Lower lobe of right lung (tissue), 2 donors: Measurements from ENCODE around the gene CARF. TPM values are rescaled to one million over a fixed set of nuclear protein-coding genes. Genes with fewer than 3 reads are reported as not detected.

Experiments
- ATAC-seq, 2 donors: fragments of 200-7000 bp; cut with Tn5 transposase; one replicate each; pipeline ENCODE4 v1.9.1; 2020 to 2022; ENCODE audit warnings: mild to moderate bottlenecking in 2 of 2, moderate library complexity in 2 of 2
- DNase-seq: peaks from one replicate; pipeline ENCODE4 v3.0.0-alpha.2; 2020
- H3K27ac ChIP-seq: fragments of 200-600 bp; one replicate; pipeline ENCODE4 v1.8.0; 2022
- H3K27me3 ChIP-seq: fragments of 200-600 bp; one replicate; pipeline ENCODE4 v1.8.0; 2022; ENCODE audit warnings: low read depth
- H3K36me3 ChIP-seq: fragments of 200-600 bp; one replicate; pipeline ENCODE4 v1.8.0; 2022; ENCODE audit warnings: mild to moderate bottlenecking
- H3K4me1 ChIP-seq: fragments of 200-600 bp; one replicate; pipeline ENCODE4 v1.8.0; 2022
- H3K4me3 ChIP-seq: fragments of 200-600 bp; one replicate; pipeline ENCODE4 v1.8.0; 2022; ENCODE audit warnings: mild to moderate bottlenecking
- H3K9me3 ChIP-seq: fragments of 200-600 bp; one replicate; pipeline ENCODE4 v1.8.0; 2022
- intact Hi-C: fragments of 100-400 bp; cut with DNase I; formaldehyde crosslinking; loops from one replicate; pipeline ENCODE4 v1.11.0; 2022
- total RNA-seq: library from RNA; stranded (reverse); fragmentation: NEBNext Ultra II Directional; extraction: Animal tissue kit (Norgen Biotek cat#: 25700); gene quantifications from one replicate; pipeline ENCODE4 v1.2.1, GENCODE V29; 2021
- TF ChIP-seq, protein P1 (sequence below): fragments of 200-600 bp; IDR thresholded peaks from one replicate; pipeline ENCODE4 v1.8.0; 2022; ENCODE audit warnings: antibody characterized with exemption, mild to moderate bottlenecking
- donor health status: DM: no; HTN: yes; CAD: no; lungs with severe emphysema.

CARF gene
- total RNA-seq, 1 donor from 2014 or later, result 11.4 TPM

- DNase-seq (peak; percentile 99), ATAC-seq (peak; percentile 97 to 99)
- peak within 1 kb of the TSS; percentile 95 for H3K27ac ChIP-seq
- H3K4me3 ChIP-seq, result peak within 1 kb of the TSS; percentile 74
- H3K9me3 ChIP-seq, result no peaks in the 10 kb centered on the region
- no peaks in the 10 kb centered on the region for H3K36me3 ChIP-seq
- H3K27me3 ChIP-seq, result no peaks in the 10 kb centered on the region
- intact Hi-C loops, result no loop called here
- peaks cover 13% of the 10 kb centered on the region for H3K4me1 ChIP-seq
- TF ChIP-seq, protein P1, sequence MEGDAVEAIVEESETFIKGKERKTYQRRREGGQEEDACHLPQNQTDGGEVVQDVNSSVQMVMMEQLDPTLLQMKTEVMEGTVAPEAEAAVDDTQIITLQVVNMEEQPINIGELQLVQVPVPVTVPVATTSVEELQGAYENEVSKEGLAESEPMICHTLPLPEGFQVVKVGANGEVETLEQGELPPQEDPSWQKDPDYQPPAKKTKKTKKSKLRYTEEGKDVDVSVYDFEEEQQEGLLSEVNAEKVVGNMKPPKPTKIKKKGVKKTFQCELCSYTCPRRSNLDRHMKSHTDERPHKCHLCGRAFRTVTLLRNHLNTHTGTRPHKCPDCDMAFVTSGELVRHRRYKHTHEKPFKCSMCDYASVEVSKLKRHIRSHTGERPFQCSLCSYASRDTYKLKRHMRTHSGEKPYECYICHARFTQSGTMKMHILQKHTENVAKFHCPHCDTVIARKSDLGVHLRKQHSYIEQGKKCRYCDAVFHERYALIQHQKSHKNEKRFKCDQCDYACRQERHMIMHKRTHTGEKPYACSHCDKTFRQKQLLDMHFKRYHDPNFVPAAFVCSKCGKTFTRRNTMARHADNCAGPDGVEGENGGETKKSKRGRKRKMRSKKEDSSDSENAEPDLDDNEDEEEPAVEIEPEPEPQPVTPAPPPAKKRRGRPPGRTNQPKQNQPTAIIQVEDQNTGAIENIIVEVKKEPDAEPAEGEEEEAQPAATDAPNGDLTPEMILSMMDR, result no peak
These were observed 102.6 kb downstream of the CARF start, which contains the start of gene NBEAL1 for GRCh38 chr2:203014456-203015199. NBEAL1 (plus strand) TSS chr2:203014875; CDS start chr2:203016385, 1,510 bp downstream.

DNA sequence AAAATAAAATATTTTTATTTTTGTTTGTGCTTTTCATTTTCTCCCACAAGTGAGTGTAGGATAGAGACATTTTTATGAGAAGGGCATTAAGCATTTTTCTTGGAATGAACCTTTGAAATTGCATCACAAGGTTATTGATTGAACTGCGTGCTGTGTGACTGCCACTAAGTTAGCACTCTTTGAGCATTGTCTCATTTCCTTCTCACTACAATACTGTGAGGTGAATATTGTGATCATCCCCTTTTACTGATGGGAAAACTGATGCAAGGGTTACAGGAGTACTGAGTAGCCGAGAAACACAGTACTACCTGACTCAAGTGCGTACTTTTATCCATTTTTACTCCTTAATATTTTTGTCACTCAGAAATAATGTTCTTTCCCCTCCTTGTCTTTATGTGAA is 104.6 kb downstream of the CARF start:
- H3K4me3 ChIP-seq, result peak overlapping the region; percentile 74
- no peaks in the 10 kb centered on the region for H3K9me3 ChIP-seq
- H3K27me3 ChIP-seq, result no peaks in the 10 kb centered on the region
- no peak for DNase-seq
- intact Hi-C loops, result no loop called here
- peak overlapping the region; percentile 29 for H3K27ac ChIP-seq
- ATAC-seq, result no peak
- no peaks in the 10 kb centered on the region for H3K36me3 ChIP-seq
- TF ChIP-seq, protein P1, result no peak
- H3K4me1 ChIP-seq, result peaks cover 18% of the 10 kb centered on the region

DNA sequence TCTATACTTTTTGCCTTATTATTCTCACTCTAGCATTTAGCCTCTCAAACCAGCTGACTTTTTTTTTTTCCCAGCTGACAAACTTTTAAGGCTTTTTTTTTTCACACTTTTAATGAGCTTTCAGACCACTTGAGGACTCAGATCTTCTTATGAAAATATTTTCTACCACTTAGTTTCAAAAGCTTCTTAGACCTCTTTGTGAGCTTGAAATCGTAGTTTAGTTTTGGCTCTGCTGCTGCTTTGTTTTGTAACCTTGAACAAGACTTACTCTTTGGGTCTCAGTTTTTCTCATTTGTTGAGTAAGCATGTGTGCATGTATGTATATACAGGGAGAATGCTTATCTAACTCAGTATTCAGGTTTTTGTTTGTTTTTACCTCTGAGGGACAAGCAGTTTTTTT is 106.1 kb downstream of the CARF start:
- Histone ChIP-seq H3K9me3 (no peaks in the 10 kb centered on the region), H3K27ac (peak overlapping the region; percentile 3), H3K4me1 (peaks cover 29% of the 10 kb centered on the region), H3K36me3 (no peaks in the 10 kb centered on the region), H3K4me3 (peak overlapping the region; percentile 74), H3K27me3 (no peaks in the 10 kb centered on the region)
- intact Hi-C loops, result no loop called here
- TF ChIP-seq, protein P1, result no peak
- no peak for ATAC-seq
- DNase-seq, result no peak

DNA sequence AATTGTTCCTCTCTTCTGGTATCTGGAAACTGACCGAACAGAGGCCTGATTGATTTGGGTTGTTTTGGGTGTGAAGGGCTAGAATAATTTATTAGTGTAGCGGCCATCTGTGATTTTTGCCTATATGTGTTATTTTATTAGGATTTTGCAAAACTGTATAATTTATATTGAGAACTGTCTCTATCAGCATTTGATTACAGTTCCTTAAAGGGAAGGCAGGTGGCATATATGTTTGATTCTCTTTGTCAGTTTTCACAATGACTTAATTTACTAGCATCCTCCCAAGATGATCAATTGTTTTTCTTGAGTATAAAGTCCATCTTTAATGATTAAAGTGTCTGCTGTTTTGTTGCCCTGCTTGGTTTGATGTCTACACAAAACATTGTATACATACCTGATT is 107.1 kb downstream of the CARF start:
- H3K4me3 ChIP-seq, result peak overlapping the region; percentile 74
- no peaks in the 10 kb centered on the region for H3K36me3 ChIP-seq
- H3K27ac ChIP-seq, result peak overlapping the region; percentile 3
- intact Hi-C loops, result no loop called here
- no peak for DNase-seq
- no peaks in the 10 kb centered on the region for H3K27me3 ChIP-seq
- peaks cover 33% of the 10 kb centered on the region for H3K4me1 ChIP-seq
- H3K9me3 ChIP-seq, result no peaks in the 10 kb centered on the region
- TF ChIP-seq, protein P1, result no peak
- no peak for ATAC-seq

DNA sequence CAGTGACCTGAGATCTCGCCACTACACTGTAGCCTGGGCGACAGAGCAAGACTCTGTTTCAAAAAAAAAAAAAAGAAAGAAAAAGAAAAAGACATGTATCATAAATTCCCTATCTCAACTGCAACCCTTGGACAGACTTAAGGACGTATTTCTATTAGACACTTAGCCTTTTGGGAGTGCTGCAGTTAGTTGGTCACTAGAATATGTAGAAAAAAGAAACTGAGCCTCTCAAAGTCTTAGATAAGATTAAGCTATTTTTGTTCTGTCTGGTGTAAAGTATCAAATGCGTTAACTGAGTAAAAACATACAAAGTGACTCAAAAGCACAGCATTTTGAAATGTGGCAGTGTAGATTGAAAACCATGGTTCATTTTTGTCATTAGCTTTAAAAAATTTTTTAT is 109.9 kb downstream of the CARF start:
- intact Hi-C loops, result no loop called here
- H3K4me1 ChIP-seq, result peaks cover 29% of the 10 kb centered on the region
- DNase-seq, result no peak

More for the DNA sequence above, 109.9 kb downstream of the CARF start:
- no peak for ATAC-seq
- no peaks in the 10 kb centered on the region for H3K27me3 ChIP-seq
- H3K9me3 ChIP-seq, result no peaks in the 10 kb centered on the region
- TF ChIP-seq, protein P1, result no peak
- no peaks in the 10 kb centered on the region for H3K36me3 ChIP-seq
- no peak overlapping the region for H3K4me3 ChIP-seq
- peak overlapping the region; percentile 25 for H3K27ac ChIP-seq
